Upper lobe of left lung (tissue), 6 donors: ENCODE data around the gene NUP214. TPM values are rescaled to one million over a fixed set of nuclear protein-coding genes. Genes with fewer than 3 reads are reported as not detected.

Source experiments
- ATAC-seq, 2 donors: fragments of 200-7000 bp; cut with Tn5 transposase; one replicate each; pipeline ENCODE4 v1.9.1; 2022; ENCODE audit warnings: mild to moderate bottlenecking in 2 of 2, moderate library complexity in 2 of 2; ENCODE audit not compliant: low FRiP score in 2 of 2
- DNase-seq, 2 donors: peaks; one replicate each; pipeline ENCODE4 v3.0.0-alpha.2; 2019 to 2020
- H3K27ac ChIP-seq, 4 donors: fragments of 200-600 bp; sonication (generic); one replicate each; pipeline ENCODE4 v1.5.1; 2016 to 2019
- H3K27me3 ChIP-seq, 4 donors: fragments of 200-600 bp; sonication (generic); one replicate each; pipeline ENCODE4 v1.5.1; 2017 to 2019
- H3K36me3 ChIP-seq, 4 donors: fragments of 200-600 bp; sonication (generic); one replicate each; pipeline ENCODE4 v1.5.1; 2016 to 2019
- H3K4me1 ChIP-seq, 4 donors: fragments of 200-600 bp; sonication (generic); one replicate each; pipeline ENCODE4 v1.5.1; 2018 to 2019
- H3K4me3 ChIP-seq, 4 donors: fragments of 200-600 bp; sonication (generic); one replicate each; pipeline ENCODE4 v1.5.1; 2017 to 2019; ENCODE audit warnings: mild to moderate bottlenecking in 2 of 4, moderate library complexity in 1 of 4
- H3K9me3 ChIP-seq, 4 donors: fragments of 200-600 bp; sonication (generic); one replicate each; pipeline ENCODE4 v1.5.1; 2018 to 2019
- EP300 ChIP-seq, 4 donors: sonication (generic); formaldehyde crosslinking; IDR thresholded peaks; one replicate each; pipeline ENCODE4 v1.5.1; 2017; ENCODE audit warnings: antibody characterized with exemption in 4 of 4, control low read depth in 2 of 4
- POLR2A ChIP-seq, 4 donors: fragments of 450-650 bp; IDR thresholded peaks; one replicate each; pipeline ENCODE4 v1.5.1; 2016 to 2017; ENCODE audit warnings: antibody characterized with exemption in 4 of 4, mild to moderate bottlenecking in 2 of 4
- POLR2AphosphoS5 ChIP-seq, 2 donors: sonication (generic); formaldehyde crosslinking; IDR thresholded peaks; one replicate each; pipeline ENCODE4 v1.5.1; 2017; ENCODE audit warnings: antibody characterized with exemption in 2 of 2
- WGBS, 2 donors: methylation state at CpG; one replicate each; pipeline ENCODE4 v1.1.5; 2017 to 2018; 5-methylcytosine and 5-hydroxymethylcytosine counted together
- total RNA-seq, 6 donors: library from RNA; depleted of rRNA in 4 of 6; stranded (reverse); fragments of >200 nt in 4 of 6; gene quantifications; one replicate each; pipeline versions ENCODE4 v1.1.0 to v1.2.1, GENCODE V29; 2016 to 2021
- TF ChIP-seq, protein P1 (sequence below), 6 experiments: fragments of 450-650 bp in 4 of 6; fragments of 200-600 bp in 2 of 6; sonication (generic) in 2 of 6; IDR thresholded peaks; one replicate each; pipeline ENCODE4 v1.5.1; 2016 to 2019; ENCODE audit warnings: antibody characterized with exemption in 6 of 6
- donor health status: DM: no; HTN: no; CAD: no; lungs with moderate emphysema.
- donor health status: DM: no; HTN: yes; CAD: no; lungs with severe emphysema.

The NUP214 gene
- total RNA-seq, 6 donors from 2014 or later: 35.3 to 113 (median 44.3) TPM

DNA sequence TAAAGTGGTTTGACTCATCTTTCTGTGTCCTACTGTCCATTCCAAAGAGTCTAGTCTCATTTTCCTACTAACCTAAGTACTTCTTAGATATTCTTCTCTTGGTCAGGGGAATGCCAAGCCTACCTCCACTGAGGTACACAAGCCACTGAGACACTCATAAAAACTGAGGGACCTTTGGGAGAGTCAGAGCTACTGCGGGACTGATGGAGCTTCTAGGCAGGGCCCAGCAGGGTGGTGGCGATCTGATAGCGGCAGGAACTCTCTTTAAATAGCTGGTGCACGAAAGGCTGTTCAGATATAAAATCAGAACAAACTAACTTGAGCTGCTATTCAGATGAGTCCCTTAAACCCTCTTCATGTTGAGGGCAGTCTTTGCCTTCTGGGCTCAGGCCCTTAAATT, 14.7 kb downstream of the NUP214 start:
- H3K9me3 ChIP-seq: no peaks in the 10 kb centered on the region
- DNase-seq (no peak), ATAC-seq (no peak)
- peaks cover 49 to 100% (median 83%) of the 10 kb centered on the region in 4 donors for H3K36me3 ChIP-seq
- no peak overlapping the region for H3K27ac ChIP-seq
- 93 to 100% methylated on average over 4 of the region's 4 CpGs for WGBS, 2 donors
- H3K4me3 ChIP-seq: no peak overlapping the region
- TF ChIP-seq, protein P1, sequence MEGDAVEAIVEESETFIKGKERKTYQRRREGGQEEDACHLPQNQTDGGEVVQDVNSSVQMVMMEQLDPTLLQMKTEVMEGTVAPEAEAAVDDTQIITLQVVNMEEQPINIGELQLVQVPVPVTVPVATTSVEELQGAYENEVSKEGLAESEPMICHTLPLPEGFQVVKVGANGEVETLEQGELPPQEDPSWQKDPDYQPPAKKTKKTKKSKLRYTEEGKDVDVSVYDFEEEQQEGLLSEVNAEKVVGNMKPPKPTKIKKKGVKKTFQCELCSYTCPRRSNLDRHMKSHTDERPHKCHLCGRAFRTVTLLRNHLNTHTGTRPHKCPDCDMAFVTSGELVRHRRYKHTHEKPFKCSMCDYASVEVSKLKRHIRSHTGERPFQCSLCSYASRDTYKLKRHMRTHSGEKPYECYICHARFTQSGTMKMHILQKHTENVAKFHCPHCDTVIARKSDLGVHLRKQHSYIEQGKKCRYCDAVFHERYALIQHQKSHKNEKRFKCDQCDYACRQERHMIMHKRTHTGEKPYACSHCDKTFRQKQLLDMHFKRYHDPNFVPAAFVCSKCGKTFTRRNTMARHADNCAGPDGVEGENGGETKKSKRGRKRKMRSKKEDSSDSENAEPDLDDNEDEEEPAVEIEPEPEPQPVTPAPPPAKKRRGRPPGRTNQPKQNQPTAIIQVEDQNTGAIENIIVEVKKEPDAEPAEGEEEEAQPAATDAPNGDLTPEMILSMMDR (IDR thresholded peaks at IDR 0.05): no peak
- TF ChIP-seq EP300 (IDR thresholded peaks at IDR 0.05) (no peak), POLR2AphosphoS5 (IDR thresholded peaks at IDR 0.05) (no peak), POLR2A (IDR thresholded peaks at IDR 0.05) (no peak)
- no peaks in the 10 kb centered on the region for H3K4me1 ChIP-seq
- no peaks in the 10 kb centered on the region for H3K27me3 ChIP-seq

- 97 to 99% methylated on average over 3 of the region's 3 CpGs for WGBS, 2 donors
- no peaks in the 10 kb centered on the region for H3K4me1 ChIP-seq
- H3K9me3 ChIP-seq: no peaks in the 10 kb centered on the region
- DNase-seq (no peak), ATAC-seq (no peak)
- H3K27me3 ChIP-seq: no peaks in the 10 kb centered on the region
- no peak overlapping the region for H3K27ac ChIP-seq
- H3K4me3 ChIP-seq: no peak overlapping the region
- TF ChIP-seq EP300 (IDR thresholded peaks at IDR 0.05): no peak
- TF ChIP-seq, protein P1 (IDR thresholded peaks at IDR 0.05): no peak
- no peak for TF ChIP-seq POLR2A (IDR thresholded peaks at IDR 0.05)
- no peak for TF ChIP-seq POLR2AphosphoS5 (IDR thresholded peaks at IDR 0.05)
- peaks cover 47 to 100% (median 83%) of the 10 kb centered on the region in 4 donors for H3K36me3 ChIP-seq
These were observed 15.2 kb downstream of the NUP214 start for GRCh38 chr9:131140550-131140949.

GRCh38 chr9:131142160-131142559, 16.8 kb downstream of the NUP214 start:
- Histone ChIP-seq H3K4me1 (no peaks in the 10 kb centered on the region), H3K4me3 (no peak overlapping the region), H3K27me3 (no peaks in the 10 kb centered on the region), H3K36me3 (peaks cover 51 to 100% (median 83%) of the 10 kb centered on the region in 4 donors), H3K9me3 (no peaks in the 10 kb centered on the region), H3K27ac (no peak overlapping the region)
- ATAC-seq (no peak), DNase-seq (no peak)
- WGBS, 2 donors: 91 to 97% methylated on average over 3 of the region's 3 CpGs
- TF ChIP-seq EP300 (IDR thresholded peaks at IDR 0.05): no peak
- TF ChIP-seq, protein P1 (IDR thresholded peaks at IDR 0.05): no peak
- no peak for TF ChIP-seq POLR2AphosphoS5 (IDR thresholded peaks at IDR 0.05)
- no peak for TF ChIP-seq POLR2A (IDR thresholded peaks at IDR 0.05)

DNA sequence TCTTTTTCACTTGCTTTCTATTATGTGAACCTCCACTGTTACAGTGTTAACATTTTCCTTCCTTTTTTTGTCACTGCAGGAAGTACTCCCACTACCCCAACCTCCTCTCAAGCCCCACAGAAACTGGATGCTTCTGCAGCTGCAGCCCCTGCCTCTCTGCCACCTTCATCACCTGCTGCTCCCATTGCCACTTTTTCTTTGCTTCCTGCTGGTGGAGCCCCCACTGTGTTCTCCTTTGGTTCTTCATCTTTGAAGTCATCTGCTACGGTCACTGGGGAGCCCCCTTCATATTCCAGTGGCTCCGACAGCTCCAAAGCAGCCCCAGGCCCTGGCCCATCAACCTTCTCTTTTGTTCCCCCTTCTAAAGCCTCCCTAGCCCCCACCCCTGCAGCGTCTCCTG, 18.8 kb downstream of the NUP214 start:
- H3K36me3 ChIP-seq: peaks cover 57 to 100% (median 83%) of the 10 kb centered on the region in 4 donors
- no peak for TF ChIP-seq POLR2A (IDR thresholded peaks at IDR 0.05)
- TF ChIP-seq EP300 (IDR thresholded peaks at IDR 0.05): no peak
- no peak overlapping the region for H3K4me3 ChIP-seq
- DNase-seq (no peak), ATAC-seq (no peak)
- H3K27me3 ChIP-seq: no peaks in the 10 kb centered on the region
- H3K27ac ChIP-seq: no peak overlapping the region
- H3K9me3 ChIP-seq: no peaks in the 10 kb centered on the region
- H3K4me1 ChIP-seq: no peaks in the 10 kb centered on the region
- 79 to 94% methylated on average over 3 of the region's 3 CpGs for WGBS, 2 donors

- ATAC-seq (no peak), DNase-seq (no peak)
- TF ChIP-seq POLR2AphosphoS5 (IDR thresholded peaks at IDR 0.05): no peak
- TF ChIP-seq, protein P1 (IDR thresholded peaks at IDR 0.05): no peak
- TF ChIP-seq EP300 (IDR thresholded peaks at IDR 0.05): no peak
- H3K9me3 ChIP-seq: no peaks in the 10 kb centered on the region
- WGBS, 2 donors: 88% methylated on average over 2 of the region's 2 CpGs
- H3K4me3 ChIP-seq: no peak overlapping the region
- no peaks in the 10 kb centered on the region for H3K27me3 ChIP-seq
- H3K36me3 ChIP-seq: peaks cover 59 to 100% (median 82%) of the 10 kb centered on the region in 4 donors
- no peaks in the 10 kb centered on the region for H3K4me1 ChIP-seq
- no peak overlapping the region for H3K27ac ChIP-seq
These were observed 19.9 kb downstream of the NUP214 start for GRCh38 chr9:131145245-131145644.
